ELF-1 (cell line): ENCODE data around the gene EMB.
"Not testable (repeated sequence)": the region's sequence is repeated elsewhere in the genome, so short reads cannot be mapped to it uniquely, and the experiment has no call there.

ENCODE experiments used
- DNase-seq: peaks from one replicate; pipeline ENCODE4 v3.0.0-alpha.2; 2016; ENCODE audit warnings: low read depth, low spot score

The EMB gene

GRCh38 chr5:50440651-50441492, at the start of gene EMB:
Gene EMB, minus strand, starts transcription at chr5:50441288. Its CDS starts 137 bp downstream, at chr5:50441151.
- peak; percentile 88 for DNase-seq

GRCh38 chr5:50489491-50489890, 48.4 kb upstream of the EMB start:
- not testable (repeated sequence) for DNase-seq

- DNase-seq = not testable (repeated sequence)
Measured at GRCh38 chr5:50478790-50479189, 37.7 kb upstream of the EMB start.

- no peak for DNase-seq
Measured at GRCh38 chr5:50476549-50476948, 35.5 kb upstream of the EMB start.

- not testable (repeated sequence) for DNase-seq
Measured at GRCh38 chr5:50465015-50465414, 23.9 kb upstream of the EMB start.

GRCh38 chr5:50463726-50464125, 22.6 kb upstream of the EMB start:
- no peak for DNase-seq

- no peak for DNase-seq
Measured at GRCh38 chr5:50463047-50463446, 22.0 kb upstream of the EMB start.

GRCh38 chr5:50462579-50462978, 21.5 kb upstream of the EMB start:
- DNase-seq = not testable (repeated sequence)

- DNase-seq = peak; percentile 5
Measured at GRCh38 chr5:50458372-50458771, 17.3 kb upstream of the EMB start.

- DNase-seq = not testable (repeated sequence)
Measured at GRCh38 chr5:50449241-50449640, 8.2 kb upstream of the EMB start.

GRCh38 chr5:50447941-50448340, 6.9 kb upstream of the EMB start:
- no peak for DNase-seq

GRCh38 chr5:50447228-50447627, 6.1 kb upstream of the EMB start:
- no peak for DNase-seq

- no peak for DNase-seq
Measured at GRCh38 chr5:50445296-50445949, 4.3 kb upstream of the EMB start.

GRCh38 chr5:50442559-50443539, 1.8 kb upstream of the EMB start:
- not testable (repeated sequence) for DNase-seq

- no peak for DNase-seq
Measured at GRCh38 chr5:50441493-50441955, 436 bp upstream of the EMB start.

GRCh38 chr5:50439221-50439620, 1.9 kb downstream of the EMB start:
- DNase-seq = no peak

- not testable (repeated sequence) for DNase-seq
Measured at GRCh38 chr5:50438060-50438459, 3.0 kb downstream of the EMB start.

- DNase-seq = no peak
Measured at GRCh38 chr5:50435168-50435567, 5.9 kb downstream of the EMB start.

- DNase-seq = not testable (repeated sequence)
Measured at GRCh38 chr5:50431133-50431904, 9.8 kb downstream of the EMB start.

GRCh38 chr5:50423100-50423799, 17.8 kb downstream of the EMB start:
- not testable (repeated sequence) for DNase-seq
